Stimulated activated CD8-positive, alpha-beta memory T cell treated with anti-CD3 and anti-CD28 coated beads, Interleukin-15, amount 100 ng/mL, for 48 hours (primary cell): ENCODE results near the gene CACNA1E.

ENCODE experiments used
- DNase-seq, 2 donors: peaks; one replicate each; pipeline ENCODE4 v3.0.0-alpha.2; 2020; ENCODE audit warnings: low read depth in 2 of 2

The CACNA1E gene

DNA sequence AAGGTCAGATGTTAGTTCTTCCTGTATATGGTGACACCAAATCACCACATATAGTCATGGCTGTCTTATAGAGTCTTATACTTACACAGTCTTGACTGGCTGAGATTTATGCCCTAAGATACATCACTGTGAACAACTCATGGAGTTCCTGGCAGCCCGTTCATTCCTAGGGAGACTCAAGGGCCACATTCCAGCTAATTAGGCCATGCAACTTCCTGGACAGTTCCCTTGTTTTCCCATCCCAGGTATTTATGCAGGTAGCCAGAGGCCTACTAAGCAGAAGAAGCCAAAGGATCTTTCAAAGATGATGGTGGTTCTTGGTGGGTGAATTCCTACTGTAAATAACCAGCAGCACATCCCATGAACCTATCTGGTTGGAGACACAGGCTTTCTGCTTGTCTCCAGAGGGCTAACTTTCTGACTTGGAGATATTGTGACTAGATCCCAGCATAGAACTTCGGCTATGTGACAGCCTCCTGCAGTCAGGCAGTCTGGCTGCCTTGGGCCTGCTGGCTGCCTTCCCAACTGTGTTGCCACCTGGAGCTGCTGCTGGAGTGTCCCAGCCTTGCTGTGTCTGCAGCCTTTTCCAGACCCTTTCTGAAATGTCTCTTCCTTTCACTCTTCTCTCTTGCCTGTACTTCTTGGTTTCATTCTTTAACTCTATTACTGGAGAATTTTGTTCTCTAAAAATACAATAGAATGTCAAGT is 283.8 kb downstream of the CACNA1E start:
- DNase-seq: no peak

- DNase-seq: no peak
Observed at GRCh38 chr1:181768211-181768929, 285.1 kb downstream of the CACNA1E start.

DNA sequence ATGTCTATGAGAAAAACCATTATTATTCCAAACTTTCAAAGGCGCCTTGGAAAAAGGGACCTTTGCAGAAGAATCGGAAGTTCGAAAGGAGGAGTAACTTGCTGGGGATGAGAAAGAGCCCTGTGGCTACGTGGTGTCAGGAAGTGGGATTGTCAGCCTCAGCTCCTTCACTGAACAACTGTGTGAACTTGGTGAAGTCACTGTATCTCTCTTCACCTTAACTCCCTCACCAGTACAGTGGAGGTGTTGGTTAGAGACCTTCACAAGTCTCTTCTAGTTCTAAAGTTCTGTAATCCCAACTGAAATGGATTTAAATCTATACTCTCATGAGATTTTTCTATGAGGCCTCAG is 285.6 kb downstream of the CACNA1E start:
- no peak for DNase-seq

DNA sequence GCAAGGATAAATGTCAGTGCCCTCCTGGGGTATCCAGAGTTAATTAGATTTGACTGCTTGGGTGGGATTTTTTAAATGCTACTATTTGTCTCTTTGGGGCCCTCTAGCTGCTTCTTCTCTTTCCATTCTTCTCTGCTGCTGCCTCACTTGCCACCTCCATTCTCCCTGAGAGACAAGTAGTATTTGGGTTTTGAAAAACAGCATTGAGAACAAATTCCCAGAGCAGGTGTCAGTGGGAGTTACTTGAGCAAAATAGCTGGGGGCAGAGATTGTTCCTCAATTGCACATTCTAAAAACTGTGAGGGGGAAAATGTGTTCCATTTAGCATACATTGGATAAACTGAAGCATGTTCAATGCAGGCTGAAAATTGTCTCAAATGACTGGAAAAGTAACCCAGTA is 286.5 kb downstream of the CACNA1E start:
- no peak for DNase-seq

DNA sequence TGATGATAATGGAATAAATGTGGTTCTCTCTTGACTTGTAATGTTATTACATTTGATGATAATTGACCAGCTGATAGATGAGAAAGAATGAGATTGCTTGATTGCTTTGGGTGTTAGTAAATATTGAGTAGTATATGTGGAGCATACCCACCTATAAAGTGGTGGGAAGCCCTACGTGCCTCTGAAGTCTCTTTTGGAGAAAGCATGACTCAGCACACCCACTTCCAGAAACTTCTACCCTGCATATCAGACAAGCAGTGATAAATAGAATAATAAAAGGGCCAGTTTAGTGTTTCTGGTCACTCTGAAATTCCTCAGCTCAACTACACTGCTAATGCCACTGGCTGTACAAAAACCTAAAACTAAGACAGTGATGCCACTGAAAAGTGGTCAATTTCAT is 289.4 kb downstream of the CACNA1E start:
- DNase-seq: no peak

- no peak for DNase-seq
Observed at GRCh38 chr1:181776044-181776443, 292.7 kb downstream of the CACNA1E start.

DNA sequence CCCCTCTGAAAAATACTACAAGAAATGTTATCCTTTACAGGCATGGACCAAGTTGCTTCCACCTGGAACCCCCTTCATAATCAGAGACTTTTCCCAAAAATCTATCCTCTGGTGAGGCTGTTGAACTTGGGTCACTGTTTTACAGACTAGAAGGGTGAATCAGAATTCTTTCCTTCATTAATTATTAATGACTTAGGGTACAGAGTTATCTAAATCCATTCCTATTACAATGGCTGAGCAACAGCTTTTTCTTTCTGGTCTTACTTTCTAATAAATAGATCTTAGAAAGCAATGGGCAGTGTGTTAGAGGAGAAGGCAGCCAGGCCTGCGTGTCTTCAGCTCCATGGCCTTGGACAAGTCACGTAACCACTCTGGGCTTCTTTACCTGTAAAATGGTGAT is 294.0 kb downstream of the CACNA1E start:
- DNase-seq: no peak

- DNase-seq: no peak
Observed at GRCh38 chr1:181777812-181778211, 294.5 kb downstream of the CACNA1E start.

DNA sequence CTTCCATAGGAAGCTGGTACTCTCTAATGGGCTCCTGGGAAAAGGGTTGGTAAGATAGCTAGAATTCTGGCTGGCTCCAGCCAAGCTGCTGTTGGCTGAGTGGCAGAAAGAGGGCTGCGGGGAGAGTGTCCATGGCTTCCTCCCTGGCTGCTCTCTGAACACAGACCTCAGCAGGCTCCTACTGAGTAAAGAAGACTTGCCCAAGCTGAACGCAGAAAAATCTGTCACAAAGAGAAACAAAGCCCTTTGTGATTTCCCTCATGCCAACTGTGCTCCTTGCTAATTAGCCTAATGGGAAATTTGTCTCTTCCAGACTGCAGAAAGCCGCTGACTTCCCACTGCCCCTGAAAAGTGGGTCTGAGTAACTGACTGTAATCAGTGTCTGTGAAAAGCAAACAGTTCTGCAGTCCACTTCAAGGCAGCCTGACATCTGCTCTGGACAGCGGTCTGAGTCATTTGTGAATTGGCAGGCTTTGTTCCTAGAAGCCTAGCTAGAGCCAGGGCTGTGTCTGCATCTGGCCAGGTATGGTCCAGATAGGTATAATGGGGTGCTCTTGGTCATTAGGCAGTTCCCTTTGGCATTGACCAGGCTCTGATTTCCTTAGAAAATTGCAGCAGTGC is 295.4 kb downstream of the CACNA1E start:
- DNase-seq: no peak

GRCh38 chr1:181779343-181779742 is 296.0 kb downstream of the CACNA1E start:
- DNase-seq: no peak

- no peak for DNase-seq
Observed at GRCh38 chr1:181783208-181783607, 299.9 kb downstream of the CACNA1E start.

- no peak for DNase-seq
Observed at GRCh38 chr1:181784039-181784683, 300.8 kb downstream of the CACNA1E start.

DNA sequence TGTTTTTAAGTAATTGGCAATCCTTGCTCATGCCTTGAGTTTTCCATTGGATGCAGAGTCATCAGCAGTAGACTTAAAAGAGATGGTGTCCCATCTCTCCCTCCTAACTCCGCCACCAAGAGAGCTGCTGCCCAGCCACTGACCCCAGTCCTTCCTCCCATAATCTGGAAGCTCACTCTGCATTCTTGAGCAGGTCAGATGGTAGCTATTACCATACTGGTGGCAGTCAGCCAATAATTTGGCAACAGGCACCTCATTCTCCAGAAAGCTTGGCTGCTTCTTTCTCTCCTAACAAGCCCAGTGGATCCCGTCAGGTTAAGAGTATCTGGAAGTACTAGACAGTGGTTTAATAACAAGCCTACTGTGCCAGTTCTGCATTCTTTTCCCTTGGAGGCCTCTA is 306.1 kb downstream of the CACNA1E start:
- no peak for DNase-seq

DNA sequence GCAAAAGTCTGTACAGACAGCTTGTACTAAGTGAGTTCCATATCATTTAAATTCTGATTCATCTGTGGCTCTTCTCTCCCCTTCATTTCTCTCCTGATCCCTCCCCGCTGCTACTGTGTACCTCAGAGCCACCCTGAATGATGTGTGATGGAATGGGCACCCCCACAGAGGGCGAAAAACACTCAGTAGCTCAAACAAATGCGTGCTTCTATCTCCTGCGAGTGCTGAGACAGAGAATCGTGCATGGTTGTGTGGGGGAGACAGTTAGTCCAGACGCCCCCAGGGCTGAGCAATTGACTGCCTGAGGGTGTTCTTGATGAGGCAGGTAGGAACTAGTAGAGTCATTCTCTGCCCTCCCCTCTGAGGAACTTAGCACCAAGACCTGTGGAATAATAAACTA is 308.4 kb downstream of the CACNA1E start:
- DNase-seq: no peak

GRCh38 chr1:181793831-181794230 is 310.5 kb downstream of the CACNA1E start:
- DNase-seq: no peak

DNA sequence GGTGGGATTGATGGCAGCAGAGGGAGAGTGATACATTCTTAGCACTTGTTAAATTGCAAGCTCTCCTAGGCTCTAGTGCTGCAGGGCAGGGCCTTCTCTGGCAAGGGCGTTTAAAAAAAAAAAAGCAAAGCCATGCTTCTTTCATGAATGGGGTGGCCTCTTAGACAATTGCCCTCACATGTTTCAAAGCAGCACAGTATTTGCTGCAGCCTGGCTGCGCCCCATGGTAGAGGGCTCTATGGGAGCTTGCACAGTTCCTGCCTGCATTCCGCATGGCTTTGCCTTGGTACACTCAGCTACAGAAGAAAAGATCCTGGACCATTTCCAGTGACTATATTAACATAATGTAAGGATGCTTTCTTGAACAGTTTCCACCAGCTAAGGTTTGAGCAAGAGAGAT is 311.0 kb downstream of the CACNA1E start:
- no peak for DNase-seq

- DNase-seq: no peak
Observed at GRCh38 chr1:181798191-181798926, 315.0 kb downstream of the CACNA1E start.

DNA sequence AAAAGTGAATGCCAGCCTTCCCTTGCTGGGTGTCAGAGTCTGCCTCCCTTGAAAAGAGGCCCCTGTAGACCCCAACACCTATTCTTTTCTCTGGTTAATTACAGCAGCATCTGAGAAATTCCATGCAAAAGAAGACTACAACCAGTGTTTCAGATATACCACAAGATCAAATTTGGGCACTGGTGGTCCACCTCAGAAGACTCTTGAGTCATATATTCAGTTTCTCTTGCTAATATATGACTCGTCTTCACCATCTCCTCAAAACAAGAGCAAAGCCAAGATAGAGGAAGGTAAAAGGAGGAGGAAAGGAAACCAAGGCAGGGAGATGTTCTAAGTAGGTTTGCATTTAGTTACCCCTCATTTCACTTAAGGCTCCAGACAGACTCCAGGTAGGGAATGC is 318.3 kb downstream of the CACNA1E start:
- DNase-seq: no peak

DNA sequence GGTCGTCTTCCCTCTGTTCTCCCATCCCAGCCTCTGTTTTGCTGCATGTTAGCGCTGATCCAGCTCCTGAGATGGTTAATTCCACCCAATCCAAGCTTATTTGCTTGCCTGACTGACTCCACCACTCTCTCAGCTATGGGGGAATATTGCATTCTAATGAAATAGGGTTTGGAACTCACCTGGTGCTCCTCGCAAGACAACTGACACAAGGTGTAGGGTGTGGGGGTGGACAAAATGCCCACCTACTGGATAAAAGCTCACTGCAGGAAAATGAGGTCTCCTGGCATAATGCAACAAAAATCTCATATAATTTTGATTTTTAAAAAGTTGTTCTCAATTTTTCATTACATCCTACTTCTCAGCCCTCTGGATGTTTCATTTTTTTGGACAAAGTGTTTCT is 319.1 kb downstream of the CACNA1E start:
- no peak for DNase-seq

DNA sequence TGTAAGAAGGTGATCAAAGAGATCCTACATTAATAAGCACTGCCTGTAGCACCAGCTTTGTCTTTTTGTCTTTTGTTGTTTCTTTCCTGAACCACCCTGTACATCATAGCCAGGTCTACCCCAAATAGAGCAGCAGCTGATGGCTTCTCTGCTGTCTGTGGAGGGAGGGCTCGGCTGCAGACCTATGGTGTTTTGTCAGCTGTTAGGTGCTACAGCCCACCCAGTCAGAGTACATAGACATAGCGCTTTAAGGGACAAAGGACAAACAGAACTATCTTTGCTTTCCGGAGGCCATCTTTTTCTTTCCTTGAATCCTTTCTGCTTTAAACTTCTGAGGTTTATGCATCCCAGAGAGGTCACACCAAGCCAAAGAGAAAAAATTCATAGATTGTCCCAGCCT is 320.1 kb downstream of the CACNA1E start:
- DNase-seq: no peak

DNA sequence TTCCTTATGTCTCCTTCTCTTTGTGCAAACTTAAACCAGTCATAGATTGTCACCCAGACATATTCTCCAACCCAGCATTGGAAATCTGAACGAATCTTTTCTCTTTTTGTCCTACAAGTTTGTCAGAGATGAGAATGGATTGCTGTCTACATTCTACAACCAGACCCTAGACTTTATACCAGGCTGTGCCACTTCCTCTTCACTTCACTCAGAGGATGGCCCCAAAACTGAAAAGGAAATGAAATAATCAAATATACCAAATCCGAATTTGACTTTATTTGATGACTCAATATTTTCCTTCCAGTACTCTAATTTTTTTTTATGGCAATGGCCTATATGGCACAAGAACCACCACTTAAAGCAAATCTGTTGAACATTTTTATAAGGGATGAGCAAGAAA is 321.7 kb downstream of the CACNA1E start:
- DNase-seq: no peak

GRCh38 chr1:181806746-181807145 is 323.4 kb downstream of the CACNA1E start:
- DNase-seq: no peak
